ENCODE data around the gene CD3E.

DNA sequence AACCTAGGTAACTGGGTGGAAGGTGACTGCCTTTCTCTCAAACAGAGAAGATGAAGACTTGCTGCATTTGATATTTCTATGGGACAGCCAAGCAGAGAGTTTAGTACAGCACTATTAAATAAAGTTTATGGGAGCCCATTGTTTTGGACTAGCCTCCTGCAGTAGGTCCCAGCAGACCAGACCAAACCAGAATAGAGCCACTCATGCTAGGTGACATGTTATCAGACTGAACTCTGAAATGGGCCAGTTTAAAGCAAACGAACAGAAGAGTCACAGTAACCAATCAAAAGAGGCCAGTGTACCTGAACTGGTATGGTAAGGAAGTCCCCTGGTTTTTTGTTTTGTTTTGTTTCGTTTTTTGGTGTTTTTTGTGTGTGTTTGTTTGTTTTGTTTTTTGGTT is 32.5 kb upstream of the CD3E start:
- TF ChIP-seq, protein P1, sequence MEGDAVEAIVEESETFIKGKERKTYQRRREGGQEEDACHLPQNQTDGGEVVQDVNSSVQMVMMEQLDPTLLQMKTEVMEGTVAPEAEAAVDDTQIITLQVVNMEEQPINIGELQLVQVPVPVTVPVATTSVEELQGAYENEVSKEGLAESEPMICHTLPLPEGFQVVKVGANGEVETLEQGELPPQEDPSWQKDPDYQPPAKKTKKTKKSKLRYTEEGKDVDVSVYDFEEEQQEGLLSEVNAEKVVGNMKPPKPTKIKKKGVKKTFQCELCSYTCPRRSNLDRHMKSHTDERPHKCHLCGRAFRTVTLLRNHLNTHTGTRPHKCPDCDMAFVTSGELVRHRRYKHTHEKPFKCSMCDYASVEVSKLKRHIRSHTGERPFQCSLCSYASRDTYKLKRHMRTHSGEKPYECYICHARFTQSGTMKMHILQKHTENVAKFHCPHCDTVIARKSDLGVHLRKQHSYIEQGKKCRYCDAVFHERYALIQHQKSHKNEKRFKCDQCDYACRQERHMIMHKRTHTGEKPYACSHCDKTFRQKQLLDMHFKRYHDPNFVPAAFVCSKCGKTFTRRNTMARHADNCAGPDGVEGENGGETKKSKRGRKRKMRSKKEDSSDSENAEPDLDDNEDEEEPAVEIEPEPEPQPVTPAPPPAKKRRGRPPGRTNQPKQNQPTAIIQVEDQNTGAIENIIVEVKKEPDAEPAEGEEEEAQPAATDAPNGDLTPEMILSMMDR (IDR thresholded peaks at IDR 0.05) = no peak
- TF ChIP-seq POLR2A (IDR thresholded peaks at IDR 0.05) = no peak

All from adrenal gland (tissue), 5 donors.